SJCRH30 (cell line): ENCODE measurements around the gene GPR55. TPM values are rescaled to one million over a fixed set of nuclear protein-coding genes. Genes with fewer than 3 reads are reported as not detected.
A peak's percentile ranks its signal among the peaks of the same experiment; 100 is the strongest.
"Not testable (repeated sequence)": the region's sequence is repeated elsewhere in the genome, so short reads cannot be mapped to it uniquely, and the experiment has no call there.

Source experiments
- DNase-seq, 2 experiments: peaks; one replicate each; pipeline ENCODE4 v3.0.0-alpha.2; 2015 to 2020
- H3K27ac ChIP-seq: fragments of 250-450 bp; sonication (Bioruptor Pico); 2 replicates; pipeline ENCODE4 v1.5.1; 2020; ENCODE audit warnings: mild to moderate bottlenecking, moderate library complexity
- H3K27me3 ChIP-seq: fragments of 250-450 bp; sonication (Bioruptor Pico); 2 replicates; pipeline ENCODE4 v1.5.1; 2020; ENCODE audit warnings: mild to moderate bottlenecking, moderate library complexity
- H3K36me3 ChIP-seq: fragments of 250-450 bp; sonication (Bioruptor Pico); 2 replicates; pipeline ENCODE4 v1.5.1; 2020; ENCODE audit warnings: mild to moderate bottlenecking, moderate library complexity
- H3K4me1 ChIP-seq: fragments of 250-450 bp; sonication (Bioruptor Pico); 2 replicates; pipeline ENCODE4 v1.5.1; 2020; ENCODE audit warnings: mild to moderate bottlenecking, moderate library complexity
- H3K4me3 ChIP-seq: fragments of 250-450 bp; sonication (Bioruptor Pico); 2 replicates; pipeline ENCODE4 v1.5.1; 2020; ENCODE audit warnings: mild to moderate bottlenecking, moderate library complexity
- H3K9me3 ChIP-seq: fragments of 250-450 bp; sonication (Bioruptor Pico); replicated peaks from 2 replicates; pipeline ENCODE4 v1.5.1; 2020; ENCODE audit warnings: mild to moderate bottlenecking, moderate library complexity
- total RNA-seq: library from RNA; depleted of rRNA; stranded (reverse); fragments of >200 nt; shearing (Covaris generic); gene quantifications from 2 replicates; pipeline ENCODE4 v1.2.3, GENCODE V29; 2014; rRNA removed

Gene GPR55
- 0.10 TPM in 1 of 2 replicates, not detected in the other for total RNA-seq

- no peak within 1 kb of the TSS for H3K27ac ChIP-seq
- H3K9me3 ChIP-seq: no peaks in the 10 kb centered on the region
- H3K4me1 ChIP-seq: no peaks in the 10 kb centered on the region
- peaks cover 56% of the 10 kb centered on the region for H3K27me3 ChIP-seq
- H3K4me3 ChIP-seq: no peak within 1 kb of the TSS
- peak in 1 of 2 experiments; percentile 36 for DNase-seq
- H3K36me3 ChIP-seq: no peaks in the 10 kb centered on the region
Measured at GRCh38 chr2:230924470-230925341, at the start of gene GPR55. Gene GPR55 (minus strand): TSS chr2:230925242. CDS start chr2:230910962, 14,280 bp downstream.

GRCh38 chr2:230974096-230974913 lies 49.3 kb upstream of the GPR55 start:
- Histone ChIP-seq H3K4me3 (no peak overlapping the region), H3K27ac (no peak overlapping the region)

GRCh38 chr2:230972046-230972445 lies 47.0 kb upstream of the GPR55 start:
- DNase-seq: no peak
- Histone ChIP-seq H3K4me3 (no peak overlapping the region), H3K4me1 (no peaks in the 10 kb centered on the region; the same call in 1 of the 2 replicates), H3K27me3 (peaks cover 7% of the 10 kb centered on the region; the same call in 1 of the 2 replicates), H3K9me3 (0 out of 2 replicates have a peak, but pooled peaks cover 3% of the 10 kb centered on the region), H3K27ac (no peak overlapping the region), H3K36me3 (no peaks in the 10 kb centered on the region)

More at GRCh38 chr2:230974096-230974913, 49.3 kb upstream of the GPR55 start:
- DNase-seq: peak; percentile 33 to 44
- peaks cover 10% of the 10 kb centered on the region; the same call in 1 of the 2 replicates for H3K27me3 ChIP-seq
- no peaks in the 10 kb centered on the region; the same call in 1 of the 2 replicates for H3K4me1 ChIP-seq
- no peaks in the 10 kb centered on the region for H3K36me3 ChIP-seq
- H3K9me3 ChIP-seq: 0 out of 2 replicates have a peak, but pooled peaks cover 6% of the 10 kb centered on the region

GRCh38 chr2:230969659-230970015 lies 44.6 kb upstream of the GPR55 start:
- Histone ChIP-seq H3K9me3 (no peaks in the 10 kb centered on the region), H3K27ac (no peak overlapping the region), H3K4me3 (no peak overlapping the region), H3K36me3 (no peaks in the 10 kb centered on the region), H3K27me3 (no peaks in the 10 kb centered on the region), H3K4me1 (no peaks in the 10 kb centered on the region; the same call in 1 of the 2 replicates)
- no peak for DNase-seq

GRCh38 chr2:230968921-230969658 lies 44.0 kb upstream of the GPR55 start:
- no peak for DNase-seq
- Histone ChIP-seq H3K36me3 (no peaks in the 10 kb centered on the region), H3K27ac (no peak overlapping the region), H3K4me3 (peak overlapping the region; percentile 12; the same call in 1 of the 2 replicates), H3K9me3 (no peaks in the 10 kb centered on the region), H3K4me1 (no peaks in the 10 kb centered on the region), H3K27me3 (no peaks in the 10 kb centered on the region)

GRCh38 chr2:230968314-230968713 lies 43.3 kb upstream of the GPR55 start:
- H3K27ac ChIP-seq, H3K4me1 ChIP-seq, H3K27me3 ChIP-seq, H3K9me3 ChIP-seq, H3K36me3 ChIP-seq, DNase-seq, H3K4me3 ChIP-seq: not testable (repeated sequence)

GRCh38 chr2:230967113-230967512 lies 42.1 kb upstream of the GPR55 start:
- Histone ChIP-seq H3K4me1 (no peaks in the 10 kb centered on the region), H3K9me3 (no peaks in the 10 kb centered on the region), H3K4me3 (no peak overlapping the region), H3K36me3 (no peaks in the 10 kb centered on the region), H3K27me3 (no peaks in the 10 kb centered on the region), H3K27ac (no peak overlapping the region)
- DNase-seq: no peak

- no peak for DNase-seq
- no peaks in the 10 kb centered on the region; the same call in 1 of the 2 replicates for H3K27me3 ChIP-seq
- H3K36me3 ChIP-seq: no peaks in the 10 kb centered on the region
- no peak overlapping the region for H3K4me3 ChIP-seq
- H3K4me1 ChIP-seq: no peaks in the 10 kb centered on the region
- H3K9me3 ChIP-seq: no peaks in the 10 kb centered on the region
- H3K27ac ChIP-seq: no peak overlapping the region
Measured at GRCh38 chr2:230964136-230964730, 39.2 kb upstream of the GPR55 start.

- H3K9me3 ChIP-seq: no peaks in the 10 kb centered on the region
- no peak overlapping the region for H3K4me3 ChIP-seq
- H3K27me3 ChIP-seq: peaks cover 15% of the 10 kb centered on the region; the same call in 1 of the 2 replicates
- H3K36me3 ChIP-seq: no peaks in the 10 kb centered on the region
- no peak overlapping the region for H3K27ac ChIP-seq
- H3K4me1 ChIP-seq: no peaks in the 10 kb centered on the region
- peak in 1 of 2 experiments; percentile 17 for DNase-seq
Measured at GRCh38 chr2:230961091-230961491, 36.0 kb upstream of the GPR55 start.

- Histone ChIP-seq H3K9me3 (peaks cover 3% of the 10 kb centered on the region; the same call in 1 of the 2 replicates), H3K27ac (no peak overlapping the region)
- DNase-seq: no peak
Measured at GRCh38 chr2:230960026-230960425, 35.0 kb upstream of the GPR55 start.

GRCh38 chr2:230958820-230959756 lies 34.0 kb upstream of the GPR55 start:
- H3K9me3 ChIP-seq: peaks cover 3% of the 10 kb centered on the region; the same call in 1 of the 2 replicates
- H3K4me3 ChIP-seq: no peak overlapping the region
- no peak overlapping the region for H3K27ac ChIP-seq
- no peaks in the 10 kb centered on the region for H3K4me1 ChIP-seq
- H3K27me3 ChIP-seq: peaks cover 22% of the 10 kb centered on the region
- H3K36me3 ChIP-seq: no peaks in the 10 kb centered on the region
- no peak for DNase-seq

More at GRCh38 chr2:230960026-230960425, 35.0 kb upstream of the GPR55 start:
- Histone ChIP-seq H3K27me3 (peaks cover 21% of the 10 kb centered on the region), H3K4me3 (no peak overlapping the region), H3K4me1 (no peaks in the 10 kb centered on the region), H3K36me3 (no peaks in the 10 kb centered on the region)

GRCh38 chr2:230957756-230958391 lies 32.8 kb upstream of the GPR55 start:
- H3K27me3 ChIP-seq: peaks cover 25% of the 10 kb centered on the region
- H3K36me3 ChIP-seq: no peaks in the 10 kb centered on the region
- H3K4me3 ChIP-seq: no peak overlapping the region
- H3K27ac ChIP-seq: no peak overlapping the region
- H3K4me1 ChIP-seq: no peaks in the 10 kb centered on the region
- H3K9me3 ChIP-seq: peaks cover 6% of the 10 kb centered on the region; the same call in 1 of the 2 replicates
- no peak for DNase-seq
